GM23338 (cell line): ENCODE results near the gene IFNA17. TPM values are rescaled to one million over a fixed set of nuclear protein-coding genes. Genes with fewer than 3 reads are reported as not detected.

Experiments used
- ATAC-seq: fragments of 200-7000 bp; cut with Tn5 transposase; 3 replicates; pipeline ENCODE4 v1.9.1; 2020
- DNase-seq: peaks from one replicate; pipeline ENCODE4 v3.0.0-alpha.2; 2015; ENCODE audit warnings: low spot score
- H2AFZ ChIP-seq: fragments of 200-600 bp; sonication (generic); 2 replicates; pipeline ENCODE4 v1.8.0; 2016; ENCODE audit warnings: antibody characterized with exemption, mild to moderate bottlenecking, moderate library complexity
- H3F3A ChIP-seq: fragments of 200-600 bp; sonication (generic); replicated peaks from 2 replicates; pipeline ENCODE4 v1.8.0; 2017; ENCODE audit warnings: antibody characterized with exemption, mixed run types, low read depth
- H3K27ac ChIP-seq: fragments of 200-600 bp; sonication (generic); 2 replicates; pipeline ENCODE4 v1.6.1; 2016; ENCODE audit warnings: low read depth
- H3K27me3 ChIP-seq: fragments of 200-600 bp; sonication (generic); 2 replicates; pipeline ENCODE4 v1.8.0; 2016; ENCODE audit warnings: mild to moderate bottlenecking, mixed run types, moderate library complexity; ENCODE audit not compliant: insufficient read depth
- H3K36me3 ChIP-seq: fragments of 200-600 bp; sonication (generic); 2 replicates; pipeline ENCODE4 v1.8.0; 2016; ENCODE audit warnings: mild to moderate bottlenecking; ENCODE audit not compliant: insufficient read depth
- H3K4me1 ChIP-seq: fragments of 200-600 bp; sonication (generic); 2 replicates; pipeline ENCODE4 v1.8.0; 2016; ENCODE audit warnings: mild to moderate bottlenecking, moderate library complexity; ENCODE audit not compliant: insufficient read depth
- H3K4me2 ChIP-seq: fragments of 200-600 bp; sonication (generic); 2 replicates; pipeline ENCODE4 v1.7.1; 2017; ENCODE audit warnings: mixed run types
- H3K4me3 ChIP-seq: fragments of 200-600 bp; sonication (generic); 2 replicates; pipeline ENCODE4 v1.6.1; 2016; ENCODE audit warnings: mixed run types
- H3K79me2 ChIP-seq: fragments of 200-600 bp; sonication (generic); replicated peaks from 2 replicates; pipeline ENCODE4 v1.8.0; 2017; ENCODE audit warnings: mild to moderate bottlenecking; ENCODE audit not compliant: insufficient read depth
- H3K9me2 ChIP-seq: fragments of 200-600 bp; sonication (generic); 2 replicates; pipeline ENCODE4 v1.8.0; 2017; ENCODE audit not compliant: insufficient read depth
- H4K20me1 ChIP-seq: fragments of 200-600 bp; sonication (generic); replicated peaks from 2 replicates; pipeline ENCODE4 v1.8.0; 2017; ENCODE audit warnings: mild to moderate bottlenecking; ENCODE audit not compliant: insufficient read depth
- H3K27ac Mint-ChIP-seq: 2 replicates; pipeline ENCODE4 v1.8.0; 2020; ENCODE audit warnings: inconsistent platforms, mild to moderate bottlenecking, moderate library complexity, mixed read lengths
- H3K27me3 Mint-ChIP-seq: 3 replicates; pipeline ENCODE4 v1.8.0; 2022; ENCODE audit warnings: low read depth, mild to moderate bottlenecking, moderate library complexity, mixed read lengths, inconsistent platforms; ENCODE audit not compliant: insufficient read depth, poor library complexity
- H3K36me3 Mint-ChIP-seq: 3 replicates; pipeline ENCODE4 v1.8.0; 2021; ENCODE audit warnings: low read depth, mild to moderate bottlenecking, inconsistent platforms, moderate library complexity, mixed read lengths
- H3K4me1 Mint-ChIP-seq: 3 replicates; pipeline ENCODE4 v1.8.0; 2020; ENCODE audit warnings: mild to moderate bottlenecking, inconsistent platforms, mixed read lengths
- H3K4me3 Mint-ChIP-seq: 3 replicates; pipeline ENCODE4 v1.8.0; 2021; ENCODE audit warnings: moderate library complexity, mild to moderate bottlenecking, inconsistent platforms, mixed read lengths
- H3K9me3 Mint-ChIP-seq: 3 replicates; pipeline ENCODE4 v1.8.0; 2020; ENCODE audit warnings: moderate library complexity, mild to moderate bottlenecking, inconsistent platforms, mixed read lengths
- CREB1 ChIP-seq: fragments of 250-450 bp; sonication (Bioruptor Pico); IDR thresholded peaks from 2 replicates; pipeline ENCODE4 v1.5.0; 2020; ENCODE audit warnings: low read depth, mild to moderate bottlenecking, moderate library complexity
- EZH2 ChIP-seq: fragments of 200-600 bp; sonication (generic); IDR thresholded peaks from one replicate; pipeline ENCODE4 v1.8.0; 2017; ENCODE audit warnings: antibody characterized with exemption, mild to moderate bottlenecking, low read depth; ENCODE audit not compliant: unreplicated experiment
- EZH2phosphoT487 ChIP-seq: fragments of 200-600 bp; sonication (generic); IDR thresholded peaks from one replicate; pipeline ENCODE4 v1.8.1; 2018; ENCODE audit warnings: antibody characterized with exemption; ENCODE audit not compliant: unreplicated experiment
- JUNB ChIP-seq: IDR thresholded peaks from one replicate; pipeline ENCODE4 v1.6.1; 2016; ENCODE audit warnings: antibody characterized with exemption; ENCODE audit not compliant: unreplicated experiment
- POLR2AphosphoS5 ChIP-seq: IDR thresholded peaks from 2 replicates; pipeline ENCODE4 v1.6.1; 2016; ENCODE audit warnings: antibody characterized with exemption, low read depth
- REST ChIP-seq: IDR thresholded peaks from one replicate; pipeline ENCODE4 v1.6.1; 2018; ENCODE audit warnings: antibody characterized with exemption; ENCODE audit not compliant: unreplicated experiment
- ZNF114 ChIP-seq: fragments of 250-450 bp; sonication (Bioruptor Pico); IDR thresholded peaks from 2 replicates; pipeline ENCODE4 v1.5.0; 2020; ENCODE audit warnings: mild to moderate bottlenecking, moderate library complexity
- ZNF331 ChIP-seq: fragments of 250-450 bp; sonication (Bioruptor Pico); IDR thresholded peaks from 2 replicates; pipeline ENCODE4 v1.5.0; 2020; ENCODE audit warnings: low read depth, mild to moderate bottlenecking, moderate library complexity
- ZNF462 ChIP-seq: fragments of 250-450 bp; sonication (Bioruptor Pico); IDR thresholded peaks from 2 replicates; pipeline ENCODE4 v1.5.0; 2020; ENCODE audit warnings: mild to moderate bottlenecking, moderate library complexity
- polyA plus RNA-seq: library from polyadenylated mRNA; unstranded; fragments of >200 nt; fragmentation: Nextera tagmentation; extraction: Ambion mirVana; gene quantifications from 2 replicates; pipeline ENCODE4 v1.2.1, GENCODE V29; 2016
- total RNA-seq: library from RNA; depleted of rRNA; stranded (reverse); fragments of >200 nt; shearing (Covaris generic); gene quantifications from 2 replicates; pipeline ENCODE4 v1.2.3, GENCODE V29; 2014
- TF ChIP-seq, protein P1 (sequence below): IDR thresholded peaks from 2 replicates; pipeline ENCODE4 v1.6.1; 2016; ENCODE audit warnings: antibody characterized with exemption
- TF ChIP-seq, protein P2 (sequence below), 2 experiments: fragments of 200-600 bp in 1 of 2; sonication (generic) in 1 of 2; conservative IDR thresholded peaks; 2 replicates each; pipeline versions ENCODE4 v1.5.1 to v1.6.1; 2016 to 2017; ENCODE audit warnings: antibody characterized with exemption in 2 of 2, low read depth in 2 of 2, mild to moderate bottlenecking in 2 of 2, moderate library complexity in 1 of 2

IFNA17 gene
- total and polyA plus RNA-seq, 2 experiments from 2014 or later = not detected

- TF ChIP-seq REST (no peak), ZNF114 (no peak), EZH2 (no peak), POLR2AphosphoS5 (no peak), CREB1 (CRISPR knock-in tag) (no peak)
- TF ChIP-seq, protein P1, sequence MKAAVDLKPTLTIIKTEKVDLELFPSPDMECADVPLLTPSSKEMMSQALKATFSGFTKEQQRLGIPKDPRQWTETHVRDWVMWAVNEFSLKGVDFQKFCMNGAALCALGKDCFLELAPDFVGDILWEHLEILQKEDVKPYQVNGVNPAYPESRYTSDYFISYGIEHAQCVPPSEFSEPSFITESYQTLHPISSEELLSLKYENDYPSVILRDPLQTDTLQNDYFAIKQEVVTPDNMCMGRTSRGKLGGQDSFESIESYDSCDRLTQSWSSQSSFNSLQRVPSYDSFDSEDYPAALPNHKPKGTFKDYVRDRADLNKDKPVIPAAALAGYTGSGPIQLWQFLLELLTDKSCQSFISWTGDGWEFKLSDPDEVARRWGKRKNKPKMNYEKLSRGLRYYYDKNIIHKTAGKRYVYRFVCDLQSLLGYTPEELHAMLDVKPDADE = no peak
Observed at GRCh38 chr9:21234153-21234687, 6.2 kb upstream of the IFNA17 start (continued).

- Mint-ChIP-seq H3K9me3 (no peaks in the 10 kb centered on the region), H3K4me3 (no peak overlapping the region)
- TF ChIP-seq, protein P2, sequence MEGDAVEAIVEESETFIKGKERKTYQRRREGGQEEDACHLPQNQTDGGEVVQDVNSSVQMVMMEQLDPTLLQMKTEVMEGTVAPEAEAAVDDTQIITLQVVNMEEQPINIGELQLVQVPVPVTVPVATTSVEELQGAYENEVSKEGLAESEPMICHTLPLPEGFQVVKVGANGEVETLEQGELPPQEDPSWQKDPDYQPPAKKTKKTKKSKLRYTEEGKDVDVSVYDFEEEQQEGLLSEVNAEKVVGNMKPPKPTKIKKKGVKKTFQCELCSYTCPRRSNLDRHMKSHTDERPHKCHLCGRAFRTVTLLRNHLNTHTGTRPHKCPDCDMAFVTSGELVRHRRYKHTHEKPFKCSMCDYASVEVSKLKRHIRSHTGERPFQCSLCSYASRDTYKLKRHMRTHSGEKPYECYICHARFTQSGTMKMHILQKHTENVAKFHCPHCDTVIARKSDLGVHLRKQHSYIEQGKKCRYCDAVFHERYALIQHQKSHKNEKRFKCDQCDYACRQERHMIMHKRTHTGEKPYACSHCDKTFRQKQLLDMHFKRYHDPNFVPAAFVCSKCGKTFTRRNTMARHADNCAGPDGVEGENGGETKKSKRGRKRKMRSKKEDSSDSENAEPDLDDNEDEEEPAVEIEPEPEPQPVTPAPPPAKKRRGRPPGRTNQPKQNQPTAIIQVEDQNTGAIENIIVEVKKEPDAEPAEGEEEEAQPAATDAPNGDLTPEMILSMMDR (conservative IDR thresholded peaks at IDR 0.05; ENCODE audit: low read depth in 2 of 2) = no peak
- TF ChIP-seq ZNF331 = no peak
- TF ChIP-seq EZH2 = no peak
- no peak for TF ChIP-seq JUNB
- no peak for TF ChIP-seq ZNF462
- no peak for TF ChIP-seq EZH2phosphoT487
- TF ChIP-seq POLR2AphosphoS5 = no peak
- TF ChIP-seq ZNF114 = no peak
- TF ChIP-seq, protein P1 = no peak
Observed at GRCh38 chr9:21233258-21233657, 5.2 kb upstream of the IFNA17 start.

More at GRCh38 chr9:21233258-21233657, 5.2 kb upstream of the IFNA17 start:
- no peak overlapping the region for H3K27ac ChIP-seq
- no peak overlapping the region for H3K4me2 ChIP-seq
- no peaks in the 10 kb centered on the region for H3K27me3 ChIP-seq
- no peak overlapping the region for H3K4me3 ChIP-seq
- H3K27ac Mint-ChIP-seq = no peak overlapping the region
- no peaks in the 10 kb centered on the region for H3K36me3 ChIP-seq
- no peaks in the 10 kb centered on the region for H3K79me2 ChIP-seq
- no peaks in the 10 kb centered on the region for H4K20me1 ChIP-seq
- H3K36me3 Mint-ChIP-seq = no peaks in the 10 kb centered on the region
- H3K9me2 ChIP-seq = no peaks in the 10 kb centered on the region
- no peaks in the 10 kb centered on the region for H3K4me1 ChIP-seq
- ATAC-seq (no peak), DNase-seq (no peak)
- H3K27me3 Mint-ChIP-seq = peaks cover 4% of the 10 kb centered on the region
- no peaks in the 10 kb centered on the region for H3F3A ChIP-seq
- no peak overlapping the region for H2AFZ ChIP-seq
- H3K4me1 Mint-ChIP-seq = no peaks in the 10 kb centered on the region
